ENCODE measurements around the gene CRKL.
"Not testable (repeated sequence)": the region's sequence is repeated elsewhere in the genome, so short reads cannot be mapped to it uniquely, and the experiment has no call there.

Gene CRKL

DNA sequence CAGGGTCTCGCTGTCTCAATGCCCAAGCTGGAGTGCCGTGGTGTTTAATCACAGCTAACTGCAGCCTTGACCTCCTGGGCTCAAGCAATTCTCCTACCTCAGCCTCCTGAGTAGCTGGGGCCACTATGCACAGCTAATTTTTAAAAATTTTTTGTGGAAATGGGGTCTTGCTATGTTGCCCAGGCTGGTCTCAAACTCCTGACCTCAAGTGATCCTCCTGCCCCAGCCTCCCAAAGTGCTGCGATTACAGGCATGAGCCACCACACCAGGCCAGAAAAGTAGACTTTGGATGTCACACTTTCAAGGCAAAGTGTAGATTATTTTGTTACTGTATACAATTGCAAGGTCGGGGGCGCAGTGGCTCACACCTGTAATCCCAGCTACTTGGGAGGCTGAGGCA is 8.5 kb upstream of the CRKL start:
- H3K9me3 ChIP-seq; DNase-seq (ENCODE audit: low spot score in 2 of 2); H3K27me3 ChIP-seq (ENCODE audit: low read depth); H3K4me3 ChIP-seq; H3K4me1 ChIP-seq; in situ Hi-C loops (cut with MboI; ENCODE audit: low sequenced_read_pairs); H3K36me3 ChIP-seq (replicated peaks): not testable (repeated sequence)

DNA sequence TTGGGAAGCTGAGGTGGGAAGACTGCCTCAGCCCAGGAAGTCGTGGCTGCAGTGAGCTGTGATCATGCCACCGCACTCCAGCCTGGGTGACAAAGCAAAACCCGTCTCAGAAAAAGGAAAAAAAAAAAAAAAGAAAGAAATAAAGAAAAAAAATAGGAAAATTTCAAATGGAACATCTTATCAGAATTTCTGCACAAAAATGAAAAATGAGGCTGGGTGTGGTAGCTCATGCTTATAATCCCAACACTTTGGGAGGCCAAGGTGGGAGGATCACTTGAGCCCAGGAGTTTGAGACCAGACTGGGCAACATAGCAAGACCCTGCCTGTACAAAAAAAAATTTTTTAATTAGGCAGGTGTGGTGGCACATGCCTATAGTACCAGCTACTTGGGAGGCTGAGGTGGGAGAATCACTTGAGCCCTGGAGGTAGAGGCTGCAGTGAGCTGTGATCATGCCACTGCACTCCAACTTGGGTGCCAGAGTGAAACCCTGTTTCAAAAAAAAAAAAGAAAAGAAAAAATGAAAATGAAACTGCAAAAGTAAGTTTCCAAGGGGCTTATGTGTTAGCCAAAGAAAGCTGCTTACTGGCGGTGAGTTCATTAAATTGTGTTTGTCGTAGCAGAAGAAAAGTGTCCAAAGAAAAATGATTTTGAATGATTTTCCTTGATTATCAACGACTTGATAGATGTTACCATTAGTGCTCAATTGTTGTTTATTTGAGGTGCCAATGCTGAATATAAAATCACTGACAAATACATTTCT is 7.5 kb upstream of the CRKL start:
- H3K4me3 ChIP-seq, result no peak overlapping the region
- H3K9me3 ChIP-seq, result no peaks in the 10 kb centered on the region
- no peaks in the 10 kb centered on the region for H3K36me3 ChIP-seq (replicated peaks)
- in situ Hi-C loops (cut with MboI; ENCODE audit: low sequenced_read_pairs), result loop anchor here (10.0 kb wide), 1 partner anchor 75 kb away; the partner anchor contains the start of gene LZTR1
- H3K27me3 ChIP-seq (ENCODE audit: low read depth), result no peaks in the 10 kb centered on the region
- DNase-seq (ENCODE audit: low spot score in 2 of 2), result no peak
- no peaks in the 10 kb centered on the region for H3K4me1 ChIP-seq

DNA sequence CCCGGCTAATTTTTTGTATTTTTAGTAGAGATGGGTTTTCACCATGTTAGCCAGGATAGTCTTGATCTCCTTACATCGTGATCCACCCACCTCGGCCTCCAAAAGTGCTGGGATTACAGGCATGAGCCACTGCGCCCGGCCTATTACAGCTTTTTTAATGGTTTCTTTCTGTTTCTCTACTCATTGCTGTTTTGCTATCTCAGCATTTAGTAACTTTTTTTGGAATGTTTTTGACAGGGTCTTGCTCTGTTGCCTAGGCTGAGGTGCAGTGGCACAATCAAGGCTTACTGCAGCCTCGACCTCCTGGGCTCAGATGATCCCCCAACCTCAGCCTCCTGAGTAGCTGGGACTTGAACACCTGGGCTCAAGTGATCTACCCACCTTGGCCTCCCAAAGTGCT is 4.7 kb upstream of the CRKL start:
- H3K27me3 ChIP-seq (ENCODE audit: low read depth), result no peaks in the 10 kb centered on the region
- no peaks in the 10 kb centered on the region for H3K9me3 ChIP-seq
- H3K36me3 ChIP-seq (replicated peaks), result peaks cover under 1% of the 10 kb centered on the region; the same call in 1 of the 2 replicates
- no peak for DNase-seq (ENCODE audit: low spot score in 2 of 2)
- in situ Hi-C loops (cut with MboI; ENCODE audit: low sequenced_read_pairs), result loop anchor here (10.0 kb wide), 1 partner anchor 72 kb away; the partner anchor contains the start of gene LZTR1
- no peak overlapping the region for H3K4me3 ChIP-seq
- peaks cover 4% of the 10 kb centered on the region; the same call in 1 of the 2 replicates for H3K4me1 ChIP-seq

DNA sequence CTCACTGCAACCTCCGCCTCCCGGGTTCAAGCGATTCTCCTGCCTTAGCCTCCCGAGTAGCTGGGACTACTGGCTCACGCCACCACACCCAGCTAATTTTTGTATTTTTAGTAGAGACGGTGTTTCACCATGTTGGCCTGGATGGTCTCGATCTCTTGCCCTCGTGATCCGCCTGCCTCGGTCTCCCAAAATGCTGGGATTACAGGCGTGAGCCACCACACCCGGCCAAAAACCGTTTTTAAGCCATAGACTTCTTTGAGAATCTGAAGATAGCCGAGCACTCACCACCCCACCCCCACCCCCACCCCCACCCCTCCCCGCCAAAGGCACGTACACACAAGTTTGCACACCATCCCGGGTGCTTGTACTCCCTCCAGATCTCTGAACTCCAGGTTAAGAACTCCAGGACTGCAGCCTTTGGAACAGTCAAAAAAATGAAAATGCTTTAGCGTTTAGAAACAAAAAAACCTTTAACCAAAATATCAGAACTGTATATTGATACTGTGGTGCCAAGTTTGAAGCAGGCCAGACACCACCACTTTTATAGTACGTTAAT is 1.5 kb downstream of the CRKL start:
- DNase-seq (ENCODE audit: low spot score in 2 of 2), result peak; percentile 34 to 35
- in situ Hi-C loops (cut with MboI; ENCODE audit: low sequenced_read_pairs), result loop anchor here (10.0 kb wide), 1 partner anchor 66 kb away; the partner anchor contains the start of gene LZTR1
- Histone ChIP-seq H3K4me3 (peak overlapping the region; percentile 96), H3K4me1 (peaks cover 13% of the 10 kb centered on the region), H3K9me3 (no peaks in the 10 kb centered on the region), H3K36me3 (replicated peaks) (peaks cover 11% of the 10 kb centered on the region), H3K27me3 (ENCODE audit: low read depth) (no peaks in the 10 kb centered on the region)

DNA sequence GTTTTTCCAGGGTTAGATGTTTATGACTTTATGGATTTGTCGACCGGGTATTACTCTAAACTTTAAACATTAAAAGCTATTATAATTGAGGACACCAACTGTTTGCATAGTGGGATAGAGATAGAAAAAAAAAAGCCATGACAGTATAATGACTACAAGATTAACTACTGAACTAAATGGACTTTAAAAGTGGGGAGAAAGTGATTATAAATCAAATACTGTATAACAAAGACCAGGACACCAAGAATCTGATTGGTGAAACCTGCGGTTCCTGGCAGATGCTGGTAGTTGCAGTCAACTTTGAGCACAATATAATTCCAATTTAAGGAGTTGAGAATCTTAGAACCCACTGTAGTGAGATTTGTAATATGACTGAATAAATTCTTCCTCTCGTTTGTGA is 2.5 kb downstream of the CRKL start:
- Histone ChIP-seq H3K36me3 (replicated peaks) (peaks cover 11% of the 10 kb centered on the region), H3K4me3 (peak overlapping the region; percentile 96), H3K27me3 (ENCODE audit: low read depth) (no peaks in the 10 kb centered on the region), H3K4me1 (peaks cover 13% of the 10 kb centered on the region), H3K9me3 (no peaks in the 10 kb centered on the region)
- peak; percentile 56 to 84 for DNase-seq (ENCODE audit: low spot score in 2 of 2)
- in situ Hi-C loops (cut with MboI; ENCODE audit: low sequenced_read_pairs), result loop anchor here (10.0 kb wide), 1 partner anchor 65 kb away; the partner anchor contains the start of gene LZTR1

DNA sequence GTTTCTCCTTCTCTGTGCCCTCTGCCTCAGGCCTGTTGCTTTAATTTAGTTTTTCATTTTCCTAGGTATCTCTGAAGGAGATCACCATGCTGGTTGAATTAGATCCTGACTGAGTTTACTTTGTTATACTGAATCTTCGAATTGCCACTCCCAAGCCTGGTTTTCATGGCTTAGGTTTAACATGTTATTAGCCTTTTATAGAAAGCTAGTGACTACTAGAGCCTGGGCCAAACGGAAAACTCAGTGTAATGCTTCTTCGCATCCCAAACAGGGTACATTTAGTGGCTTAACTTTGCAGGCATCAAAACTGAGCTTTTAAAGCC is 3.6 kb downstream of the CRKL start:
- H3K27me3 ChIP-seq (ENCODE audit: low read depth), result no peaks in the 10 kb centered on the region
- in situ Hi-C loops (cut with MboI; ENCODE audit: low sequenced_read_pairs), result no loop called here
- peak overlapping the region; percentile 96 for H3K4me3 ChIP-seq
- H3K4me1 ChIP-seq, result peaks cover 17% of the 10 kb centered on the region
- H3K36me3 ChIP-seq (replicated peaks), result peaks cover 11% of the 10 kb centered on the region
- DNase-seq (ENCODE audit: low spot score in 2 of 2), result peak in 1 of 2 experiments; percentile 7
- no peaks in the 10 kb centered on the region for H3K9me3 ChIP-seq

DNA sequence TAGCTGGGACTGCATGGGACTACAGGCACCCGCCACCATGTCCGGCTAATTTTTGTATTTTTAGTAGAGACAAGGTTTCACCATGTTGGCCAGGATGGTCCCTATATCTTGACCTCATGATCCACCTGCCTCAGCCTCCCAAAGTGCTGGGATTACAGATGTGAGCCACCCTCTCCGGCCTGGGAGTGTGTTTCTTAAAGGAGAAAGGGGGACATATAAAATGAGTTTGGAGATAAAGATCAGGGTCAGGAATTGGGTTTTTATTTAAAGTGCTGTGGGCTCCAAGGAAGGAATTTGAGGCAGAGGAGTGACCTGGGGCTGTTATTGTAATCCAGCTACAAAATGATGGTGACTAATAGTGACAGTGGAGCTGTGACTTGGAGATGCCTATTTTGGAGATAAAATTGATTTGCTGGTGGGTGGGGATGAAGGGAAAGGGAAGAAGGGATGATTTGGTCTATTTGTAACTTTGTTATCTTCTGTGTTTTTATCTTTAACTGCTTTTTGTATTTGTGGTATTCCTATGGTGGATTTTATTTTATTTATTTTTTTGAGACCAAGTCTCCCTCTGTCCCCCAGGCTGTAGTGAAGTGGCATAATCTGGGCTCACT is 5.0 kb downstream of the CRKL start:
- in situ Hi-C loops (cut with MboI; ENCODE audit: low sequenced_read_pairs), result no loop called here
- Histone ChIP-seq H3K4me1 (peaks cover 18% of the 10 kb centered on the region), H3K36me3 (replicated peaks) (peaks cover 11% of the 10 kb centered on the region)

DNA sequence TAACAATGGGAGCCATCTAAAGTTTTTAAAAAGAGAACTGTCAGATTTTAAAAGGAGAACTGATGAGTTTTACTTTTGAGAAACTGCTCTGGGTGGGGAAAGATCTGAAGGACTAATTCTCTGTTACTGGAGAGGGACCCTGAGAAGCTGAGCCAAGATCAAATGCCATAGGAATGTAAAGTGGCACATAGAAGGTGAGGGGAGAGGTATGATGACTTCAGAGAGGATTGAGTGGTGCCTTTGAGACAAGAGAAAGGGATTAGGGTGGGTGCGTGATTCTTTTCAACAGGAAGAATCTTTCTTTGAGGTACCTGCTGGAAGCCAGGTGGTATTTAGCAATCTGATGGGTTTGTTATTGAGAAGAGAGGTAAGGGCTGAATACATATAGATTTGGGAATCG is 9.0 kb downstream of the CRKL start:
- DNase-seq (ENCODE audit: low spot score in 2 of 2), result peak in 1 of 2 experiments; percentile 5
- Histone ChIP-seq H3K4me3 (no peak overlapping the region), H3K9me3 (no peaks in the 10 kb centered on the region), H3K27me3 (ENCODE audit: low read depth) (no peaks in the 10 kb centered on the region), H3K36me3 (replicated peaks) (no peaks in the 10 kb centered on the region; the same call in none of the 2 replicates), H3K4me1 (peaks cover 13% of the 10 kb centered on the region)
- in situ Hi-C loops (cut with MboI; ENCODE audit: low sequenced_read_pairs), result no loop called here

More for the DNA sequence above, 5.0 kb downstream of the CRKL start:
- H3K9me3 ChIP-seq, result no peaks in the 10 kb centered on the region
- no peak overlapping the region for H3K4me3 ChIP-seq
- no peak for DNase-seq (ENCODE audit: low spot score in 2 of 2)
- no peaks in the 10 kb centered on the region for H3K27me3 ChIP-seq (ENCODE audit: low read depth)

DNA sequence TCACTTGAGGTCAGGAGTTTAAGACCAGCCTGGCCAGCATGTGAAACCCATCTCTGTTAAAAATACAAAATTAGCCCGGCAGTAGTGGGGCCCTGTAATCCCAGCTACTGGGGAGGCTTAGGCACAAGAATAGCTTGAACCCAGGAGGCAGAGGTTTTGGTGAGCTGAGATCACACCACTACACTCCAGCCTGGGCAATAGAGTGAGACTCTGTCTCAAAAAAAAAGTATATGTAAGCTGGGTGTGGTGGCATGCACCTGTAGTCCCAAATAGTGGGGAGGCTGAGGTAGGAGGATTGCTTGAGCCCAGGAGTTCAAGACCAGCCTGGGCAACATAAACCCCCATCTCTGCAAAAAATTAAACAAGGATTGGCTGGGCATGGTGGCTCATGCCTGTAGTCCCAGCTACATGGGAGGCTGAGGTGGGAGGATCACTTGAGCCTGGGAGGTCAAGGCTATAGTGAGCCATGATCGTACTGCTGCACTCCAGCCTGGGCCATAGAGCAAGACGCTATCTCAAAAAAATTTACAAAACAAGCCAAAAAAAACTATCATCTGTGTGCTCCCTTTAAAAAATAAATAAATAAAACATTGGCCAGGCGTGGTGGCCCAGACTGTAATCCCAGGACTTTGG is 10.8 kb downstream of the CRKL start:
- H3K4me3 ChIP-seq, result no peak overlapping the region
- no peaks in the 10 kb centered on the region for H3K27me3 ChIP-seq (ENCODE audit: low read depth)
- H3K4me1 ChIP-seq, result peaks cover 10% of the 10 kb centered on the region
- H3K9me3 ChIP-seq, result no peaks in the 10 kb centered on the region
- no peak for DNase-seq (ENCODE audit: low spot score in 2 of 2)
- no peaks in the 10 kb centered on the region; the same call in none of the 2 replicates for H3K36me3 ChIP-seq (replicated peaks)
- in situ Hi-C loops (cut with MboI; ENCODE audit: low sequenced_read_pairs), result no loop called here

DNA sequence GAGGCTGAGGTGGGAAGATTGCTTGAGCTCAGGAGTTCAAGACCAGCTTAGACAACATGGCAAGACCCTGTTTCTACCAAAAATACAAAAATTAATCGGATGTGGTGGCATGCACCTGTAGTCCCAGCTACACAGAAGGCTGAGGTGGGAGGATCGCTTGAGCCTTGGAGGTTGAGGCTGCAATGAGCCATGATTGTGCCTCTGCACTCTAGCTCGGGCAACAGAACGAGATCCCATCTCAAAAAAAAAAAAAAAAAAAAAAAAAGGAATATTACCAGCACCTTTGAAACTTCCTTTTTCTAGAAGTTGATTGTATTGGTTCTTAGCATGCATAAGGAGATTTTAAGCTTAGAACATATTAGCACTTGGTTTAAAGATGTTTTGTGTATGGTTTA is 11.4 kb downstream of the CRKL start:
- no peak overlapping the region for H3K4me3 ChIP-seq
- DNase-seq (ENCODE audit: low spot score in 2 of 2), result no peak
- no peaks in the 10 kb centered on the region for H3K27me3 ChIP-seq (ENCODE audit: low read depth)
- in situ Hi-C loops (cut with MboI; ENCODE audit: low sequenced_read_pairs), result no loop called here
- no peaks in the 10 kb centered on the region for H3K9me3 ChIP-seq
- H3K36me3 ChIP-seq (replicated peaks), result peaks cover under 1% of the 10 kb centered on the region
- peaks cover 10% of the 10 kb centered on the region for H3K4me1 ChIP-seq

DNA sequence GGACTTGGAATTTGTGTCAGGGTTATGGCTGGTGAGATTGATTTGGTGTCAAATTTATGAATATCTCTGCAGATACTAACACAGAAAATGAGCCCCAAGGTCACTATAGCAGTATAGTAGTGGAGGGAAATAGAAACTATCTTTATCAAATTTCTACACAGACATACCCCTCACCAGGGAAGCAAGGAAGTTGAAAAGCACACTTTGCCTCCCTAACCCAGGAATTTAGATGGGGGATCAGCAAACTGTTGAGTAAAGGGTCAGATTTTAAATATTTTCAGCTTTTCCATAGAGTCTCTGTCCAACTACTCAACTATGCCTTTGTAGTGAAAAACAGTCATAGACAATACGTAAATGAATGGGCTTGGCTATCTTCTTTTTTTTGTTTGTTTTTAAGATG is 12.8 kb downstream of the CRKL start:
- no peak for DNase-seq (ENCODE audit: low spot score in 2 of 2)
- Histone ChIP-seq H3K4me3 (no peak overlapping the region), H3K27me3 (ENCODE audit: low read depth) (no peaks in the 10 kb centered on the region), H3K9me3 (no peaks in the 10 kb centered on the region), H3K4me1 (peaks cover 10% of the 10 kb centered on the region), H3K36me3 (replicated peaks) (peaks cover 13% of the 10 kb centered on the region)
- in situ Hi-C loops (cut with MboI; ENCODE audit: low sequenced_read_pairs), result no loop called here

DNA sequence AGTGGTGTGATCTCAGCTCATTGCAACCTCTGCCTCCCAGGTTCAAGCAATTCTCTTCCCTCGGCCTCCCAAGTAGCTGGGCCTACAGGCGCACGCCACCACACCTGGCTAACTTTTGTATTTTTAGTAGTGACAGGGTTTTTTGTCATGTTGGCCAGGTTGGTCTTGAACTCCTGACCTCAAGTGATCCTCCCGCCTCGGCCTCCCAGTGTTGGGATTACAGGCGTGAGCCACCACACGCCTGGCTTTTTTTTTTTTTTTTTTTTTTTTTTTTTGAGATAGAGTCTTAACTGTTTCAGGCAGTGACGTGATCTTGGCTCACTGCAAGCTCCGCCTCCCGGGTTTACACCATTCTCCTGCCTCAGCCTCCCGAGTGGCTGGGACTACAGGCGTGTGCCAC is 13.2 kb downstream of the CRKL start:
- H3K9me3 ChIP-seq; H3K27me3 ChIP-seq (ENCODE audit: low read depth); H3K4me1 ChIP-seq; DNase-seq (ENCODE audit: low spot score in 2 of 2); H3K4me3 ChIP-seq; in situ Hi-C loops (cut with MboI; ENCODE audit: low sequenced_read_pairs): not testable (repeated sequence)
- peaks cover 16% of the 10 kb centered on the region for H3K36me3 ChIP-seq (replicated peaks)

DNA sequence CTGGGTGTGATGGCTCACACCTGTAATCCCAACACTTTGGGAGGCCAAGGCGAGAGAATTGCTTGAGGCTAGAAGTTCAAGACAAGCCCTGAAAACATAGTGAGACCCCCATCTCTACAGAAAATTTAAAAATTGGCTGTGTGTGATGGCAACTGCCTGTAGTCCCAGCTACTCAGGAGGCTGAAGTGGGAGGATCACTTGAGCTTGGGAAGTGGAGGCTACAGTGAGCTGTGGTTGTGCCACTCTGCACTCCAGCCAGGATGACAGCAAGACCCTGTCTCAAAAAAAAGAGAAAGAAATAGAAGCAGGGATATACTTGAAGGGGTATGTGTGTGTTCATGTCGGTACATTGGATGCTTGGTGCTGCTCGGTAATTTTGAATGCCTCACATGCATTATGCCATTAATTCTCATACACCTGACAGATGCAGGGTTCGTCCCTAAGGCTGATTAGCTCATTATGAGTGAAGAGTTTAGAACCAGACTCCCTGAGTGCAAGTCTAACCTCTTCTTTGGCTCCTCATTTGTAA is 14.0 kb downstream of the CRKL start:
- H3K36me3 ChIP-seq (replicated peaks), result peaks cover 23% of the 10 kb centered on the region
- DNase-seq (ENCODE audit: low spot score in 2 of 2), result no peak
- peaks cover 2% of the 10 kb centered on the region; the same call in 1 of the 2 replicates for H3K4me1 ChIP-seq
- H3K27me3 ChIP-seq (ENCODE audit: low read depth), result no peaks in the 10 kb centered on the region
- in situ Hi-C loops (cut with MboI; ENCODE audit: low sequenced_read_pairs), result no loop called here
- H3K9me3 ChIP-seq, result no peaks in the 10 kb centered on the region
- H3K4me3 ChIP-seq, result no peak overlapping the region
